NCI-H187 (cell line): ENCODE measurements around the gene PSEN1.
A peak's percentile ranks its signal among the peaks of the same experiment; 100 is the strongest.

Experiments
- DNase-seq, 2 experiments: peaks; one replicate each; lab custom pipeline; 2025; lab: John Stamatoyannopoulos, UW

The PSEN1 gene

GRCh38 chr14:73136387-73137225, at the start of gene PSEN1:
Gene PSEN1, plus strand, starts transcription at chr14:73136507. Its CDS starts 11,513 bp downstream, at chr14:73148020.
- DNase-seq: peak; percentile 93 to 96

GRCh38 chr14:73091044-73091443, 45.3 kb upstream of the PSEN1 start:
- DNase-seq: no peak

GRCh38 chr14:73097421-73097820, 38.9 kb upstream of the PSEN1 start:
- no peak for DNase-seq

GRCh38 chr14:73100334-73100733, 36.0 kb upstream of the PSEN1 start:
- DNase-seq: no peak

DNA sequence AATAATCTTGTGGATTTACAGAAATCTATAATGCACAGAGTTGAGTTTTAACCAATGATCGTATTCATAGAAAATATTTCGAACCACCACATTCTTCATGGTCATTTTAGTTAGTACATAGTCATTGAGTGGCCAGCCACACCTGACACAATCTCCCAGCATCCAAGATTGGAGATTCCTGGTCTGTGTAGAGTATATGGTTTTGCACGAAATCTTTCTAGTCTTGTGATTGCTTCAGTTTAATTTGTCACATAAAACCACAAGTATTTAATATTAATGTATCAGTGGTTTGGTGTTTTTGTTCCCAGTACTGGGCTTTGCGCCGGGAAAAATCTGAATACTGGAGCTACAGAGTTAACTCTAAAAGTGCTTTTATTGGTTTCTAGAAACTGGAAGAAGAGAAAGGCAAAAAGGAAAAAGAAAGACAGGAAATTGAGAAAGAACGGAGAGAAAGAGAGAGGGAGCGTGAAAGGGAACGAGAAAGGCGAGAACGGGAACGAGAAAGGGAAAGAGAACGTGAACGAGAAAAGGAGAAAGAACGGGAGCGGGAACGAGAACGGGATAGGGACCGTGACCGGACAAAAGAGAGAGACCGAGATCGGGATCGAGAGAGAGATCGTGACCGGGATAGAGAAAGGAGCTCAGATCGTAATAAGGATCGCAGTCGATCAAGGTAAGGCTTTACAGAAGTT, 33.4 kb upstream of the PSEN1 start:
- no peak for DNase-seq

- no peak for DNase-seq
Measured at GRCh38 chr14:73105050-73105449, 31.3 kb upstream of the PSEN1 start.

GRCh38 chr14:73105727-73106126, 30.6 kb upstream of the PSEN1 start:
- no peak for DNase-seq

- DNase-seq: no peak
Measured at GRCh38 chr14:73116079-73116665, 20.1 kb upstream of the PSEN1 start.

DNA sequence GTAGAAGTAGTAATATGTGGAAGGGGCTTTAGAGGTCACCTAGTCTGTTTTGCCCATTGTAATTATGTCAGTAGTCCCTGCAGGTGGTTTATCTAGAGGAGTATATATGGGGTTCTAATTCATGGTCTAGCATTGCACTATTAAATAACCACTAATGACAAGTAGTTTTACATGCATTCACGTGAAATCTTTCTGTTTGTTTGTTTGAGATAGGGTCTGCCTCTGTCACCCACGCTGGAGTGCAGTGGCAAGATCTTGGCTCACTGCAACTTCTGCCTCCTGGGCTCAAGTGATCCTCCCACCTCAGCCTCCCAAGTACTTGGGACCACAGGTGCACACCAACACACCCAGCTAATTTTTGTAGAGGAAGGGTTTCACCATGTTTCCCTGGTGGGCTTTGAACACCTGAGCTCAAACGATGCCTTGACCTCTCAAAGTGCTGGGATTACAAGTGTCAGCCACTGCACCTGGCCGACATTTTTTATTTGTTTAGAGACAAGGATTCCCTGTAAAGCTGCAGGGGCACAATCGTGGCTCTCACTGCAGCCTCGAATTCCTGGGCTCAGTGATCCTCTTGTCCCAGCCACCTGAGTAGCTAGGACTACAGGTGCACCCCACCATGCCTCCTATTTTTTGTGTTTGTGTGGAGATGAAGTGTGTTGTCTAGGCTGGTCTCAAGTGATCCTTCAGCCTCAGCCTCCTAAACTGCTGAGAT, 12.0 kb upstream of the PSEN1 start:
- DNase-seq: no peak

DNA sequence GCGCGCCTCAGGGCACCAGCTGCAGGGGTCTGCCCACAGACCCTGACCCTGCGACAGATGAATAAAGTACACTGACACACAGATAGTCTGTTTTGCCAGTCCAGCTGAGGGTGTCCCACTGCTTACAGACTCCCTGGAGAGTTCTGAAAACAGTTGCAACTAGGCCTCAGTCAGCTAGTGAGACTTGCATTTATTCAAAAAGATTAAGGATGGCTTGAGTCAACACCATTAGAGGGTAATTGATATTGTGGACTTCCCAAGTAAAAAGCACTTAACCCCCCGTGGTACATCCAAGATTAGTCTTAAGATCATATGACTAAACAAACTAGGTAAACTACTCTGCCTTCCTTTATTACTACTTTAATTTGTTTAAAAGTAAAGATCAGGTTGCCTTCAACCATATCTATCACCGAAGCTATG, 11.1 kb upstream of the PSEN1 start:
- peak; percentile 44 to 57 for DNase-seq

- DNase-seq: no peak
Measured at GRCh38 chr14:73125746-73126145, 10.6 kb upstream of the PSEN1 start.

GRCh38 chr14:73133795-73134194, 2.5 kb upstream of the PSEN1 start:
- DNase-seq: no peak

- DNase-seq: no peak
Measured at GRCh38 chr14:73136085-73136386, 271 bp upstream of the PSEN1 start.

DNA sequence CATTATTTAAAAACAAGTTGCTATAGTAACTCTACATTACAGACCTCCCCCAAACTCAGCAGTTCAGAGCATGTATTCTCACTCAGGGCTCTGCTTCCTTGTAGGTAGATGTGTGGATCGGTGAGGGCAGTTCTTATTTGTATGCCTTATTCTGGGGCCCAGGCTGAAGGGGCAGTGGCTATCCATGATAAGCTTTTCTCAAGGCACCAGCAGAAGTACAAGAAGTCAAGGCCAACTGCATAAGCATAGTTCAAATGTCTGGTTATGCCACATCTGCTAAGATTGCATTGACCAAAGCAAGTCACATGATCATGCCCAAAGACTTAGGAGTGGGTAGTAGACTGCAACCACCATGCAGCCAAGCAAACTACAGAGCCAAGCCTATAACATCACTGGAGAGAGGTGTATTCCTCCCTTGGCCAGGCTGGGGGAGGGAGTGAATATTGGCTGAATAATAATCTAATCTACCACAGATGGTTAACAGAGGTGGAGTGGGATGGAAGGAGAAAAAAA, 4.6 kb downstream of the PSEN1 start:
- DNase-seq: no peak

- DNase-seq: no peak
Measured at GRCh38 chr14:73142216-73142615, 5.9 kb downstream of the PSEN1 start.

- no peak for DNase-seq
Measured at GRCh38 chr14:73143003-73143402, 6.7 kb downstream of the PSEN1 start.

DNA sequence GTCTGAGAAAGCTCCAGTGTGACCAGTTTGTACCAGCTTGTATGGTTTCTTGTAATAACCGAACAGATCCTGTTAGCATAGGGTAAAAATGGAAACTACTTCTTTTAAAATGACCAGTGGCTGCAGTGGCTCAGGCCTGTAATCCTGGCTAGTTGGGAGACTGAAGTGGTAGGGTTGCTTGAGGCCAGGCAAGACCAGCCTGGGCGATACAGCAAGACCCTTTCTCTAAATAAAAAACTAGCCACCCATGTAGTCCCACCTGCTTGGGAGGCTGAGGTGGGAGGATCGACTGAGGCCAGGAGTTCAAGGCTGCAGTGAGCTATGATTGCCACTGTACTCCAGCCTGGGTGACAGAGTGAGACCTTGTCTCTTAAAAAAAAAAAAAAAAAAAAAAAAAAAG, 7.3 kb downstream of the PSEN1 start:
- no peak for DNase-seq

DNA sequence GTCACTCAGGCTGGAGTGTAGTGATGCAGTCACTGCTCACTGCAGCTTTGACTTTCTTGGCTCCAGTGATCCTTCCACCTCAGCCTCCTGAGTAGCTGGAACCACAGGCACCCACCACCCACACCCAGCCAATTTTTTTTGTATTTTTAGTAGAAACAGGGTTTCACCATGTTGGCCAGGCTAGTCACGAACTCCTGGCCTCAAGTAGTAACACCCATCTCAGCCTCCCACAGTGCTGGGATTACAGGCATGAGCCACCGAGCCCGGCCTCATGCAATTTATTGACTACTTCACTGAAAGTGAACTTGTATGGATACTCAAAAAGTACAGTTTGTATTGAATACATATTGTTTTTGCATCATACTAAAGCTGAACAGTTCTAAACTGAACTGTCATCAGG, 9.1 kb downstream of the PSEN1 start:
- no peak for DNase-seq

DNA sequence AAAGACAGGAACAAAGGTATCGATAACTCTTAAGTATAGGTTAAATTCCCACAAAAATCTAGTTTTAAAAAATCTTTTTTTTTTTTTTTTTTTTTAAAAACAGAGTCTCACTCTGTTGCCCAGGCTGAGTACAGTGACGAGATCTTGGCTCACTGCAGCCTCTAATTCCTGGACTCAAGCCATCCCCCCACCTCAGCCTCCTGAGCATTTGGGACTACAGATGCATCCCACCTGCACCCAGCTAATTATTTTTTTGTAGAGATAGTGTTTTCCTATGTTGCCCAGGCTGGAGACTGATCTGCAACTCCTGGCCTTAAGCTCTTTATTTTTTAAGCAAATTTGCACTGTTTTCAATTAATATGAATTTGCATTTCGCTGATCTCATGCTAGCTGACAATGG, 9.8 kb downstream of the PSEN1 start:
- no peak for DNase-seq

- DNase-seq: no peak
Measured at GRCh38 chr14:73149753-73150152, 13.4 kb downstream of the PSEN1 start.

- DNase-seq: no peak
Measured at GRCh38 chr14:73153272-73153671, 17.0 kb downstream of the PSEN1 start.

DNA sequence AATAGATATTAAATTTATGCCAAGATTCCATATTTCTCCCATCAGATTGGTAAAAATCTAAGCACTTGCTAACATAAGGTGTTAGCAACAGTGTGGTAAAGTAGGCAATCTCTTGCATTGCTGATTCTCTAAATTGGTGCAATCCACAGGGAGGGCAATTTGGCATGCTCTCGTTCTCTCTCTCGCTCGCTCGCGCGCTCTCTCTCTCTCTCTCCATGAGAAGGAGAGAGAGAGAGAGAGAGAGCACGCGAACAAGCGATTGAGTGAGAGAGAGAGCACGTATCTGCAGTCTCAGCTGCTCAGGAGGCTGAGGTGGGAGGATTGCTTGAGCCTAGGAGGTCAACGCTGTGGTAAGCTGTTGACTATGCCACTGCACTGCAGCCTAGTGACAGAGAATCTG, 25.9 kb downstream of the PSEN1 start:
- no peak for DNase-seq
